GM13977 (cell line): Measurements from ENCODE around the gene TNFRSF6B.
"Not testable (repeated sequence)": the region's sequence is repeated elsewhere in the genome, so short reads cannot be mapped to it uniquely, and the experiment has no call there.

Source experiments
- DNase-seq: peaks from one replicate; pipeline ENCODE4 v3.0.0; 2012; ENCODE audit warnings: low spot score
- in situ Hi-C: fragments of 300-500 bp; cut with MboI; formaldehyde crosslinking; loops from one replicate; pipeline ENCODE4 v1.12.0; 2022; ENCODE audit warnings: low sequenced_read_pairs, low pct_unique_long_range_greater_than_20kb, mixed read lengths, inconsistent platforms; ENCODE audit not compliant: unreplicated experiment
- TF ChIP-seq, protein P1 (sequence below): IDR thresholded peaks from 2 replicates; pipeline ENCODE4 v1.5.1; 2012; ENCODE audit warnings: mild to moderate bottlenecking, control low read depth; ENCODE audit not compliant: insufficient read depth; ENCODE audit errors: extremely low read depth, missing control alignments

Gene TNFRSF6B

DNA sequence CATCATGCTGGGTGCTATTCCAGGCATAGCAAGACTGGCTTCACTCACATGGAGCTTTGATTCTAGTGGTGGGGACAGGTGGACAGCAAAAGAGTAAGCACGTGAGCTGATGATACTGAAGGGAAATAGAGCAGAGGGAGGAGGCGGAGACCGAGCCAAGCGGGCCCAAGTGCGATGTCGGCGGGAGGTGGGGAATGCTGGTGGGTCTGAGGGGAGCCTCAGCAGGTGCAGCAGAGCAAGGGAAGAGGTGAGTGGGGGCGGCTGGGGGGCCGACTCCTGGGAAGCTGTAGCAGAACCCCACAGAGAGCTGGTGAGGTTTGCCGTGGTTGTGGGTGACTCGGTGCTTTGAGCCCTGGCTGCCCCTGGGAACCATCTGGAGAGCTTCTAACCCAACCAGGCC lies 28.1 kb upstream of the TNFRSF6B start:
- TF ChIP-seq, protein P1, sequence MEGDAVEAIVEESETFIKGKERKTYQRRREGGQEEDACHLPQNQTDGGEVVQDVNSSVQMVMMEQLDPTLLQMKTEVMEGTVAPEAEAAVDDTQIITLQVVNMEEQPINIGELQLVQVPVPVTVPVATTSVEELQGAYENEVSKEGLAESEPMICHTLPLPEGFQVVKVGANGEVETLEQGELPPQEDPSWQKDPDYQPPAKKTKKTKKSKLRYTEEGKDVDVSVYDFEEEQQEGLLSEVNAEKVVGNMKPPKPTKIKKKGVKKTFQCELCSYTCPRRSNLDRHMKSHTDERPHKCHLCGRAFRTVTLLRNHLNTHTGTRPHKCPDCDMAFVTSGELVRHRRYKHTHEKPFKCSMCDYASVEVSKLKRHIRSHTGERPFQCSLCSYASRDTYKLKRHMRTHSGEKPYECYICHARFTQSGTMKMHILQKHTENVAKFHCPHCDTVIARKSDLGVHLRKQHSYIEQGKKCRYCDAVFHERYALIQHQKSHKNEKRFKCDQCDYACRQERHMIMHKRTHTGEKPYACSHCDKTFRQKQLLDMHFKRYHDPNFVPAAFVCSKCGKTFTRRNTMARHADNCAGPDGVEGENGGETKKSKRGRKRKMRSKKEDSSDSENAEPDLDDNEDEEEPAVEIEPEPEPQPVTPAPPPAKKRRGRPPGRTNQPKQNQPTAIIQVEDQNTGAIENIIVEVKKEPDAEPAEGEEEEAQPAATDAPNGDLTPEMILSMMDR = no peak
- in situ Hi-C loops = no loop called here
- no peak for DNase-seq

DNA sequence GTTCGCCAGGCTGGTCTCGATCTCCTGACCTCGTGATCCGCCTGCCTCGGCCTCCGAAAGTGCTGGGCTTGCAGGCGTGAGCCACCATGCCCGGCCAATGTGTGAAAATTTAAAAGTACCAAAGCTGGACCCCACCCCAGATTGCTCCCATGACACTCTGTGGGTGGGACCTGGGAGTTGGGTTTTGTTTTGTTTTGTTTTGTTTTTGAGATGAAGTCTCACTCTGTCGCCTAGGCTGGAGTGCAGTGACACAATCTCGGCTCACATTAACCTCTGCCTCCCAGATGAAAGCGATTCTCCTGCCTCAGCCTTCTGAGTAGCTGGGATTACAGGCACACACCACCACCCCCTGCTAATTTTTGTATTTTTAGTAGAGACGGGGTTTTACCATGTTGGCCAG lies 24.8 kb upstream of the TNFRSF6B start:
- not testable (repeated sequence) for DNase-seq

DNA sequence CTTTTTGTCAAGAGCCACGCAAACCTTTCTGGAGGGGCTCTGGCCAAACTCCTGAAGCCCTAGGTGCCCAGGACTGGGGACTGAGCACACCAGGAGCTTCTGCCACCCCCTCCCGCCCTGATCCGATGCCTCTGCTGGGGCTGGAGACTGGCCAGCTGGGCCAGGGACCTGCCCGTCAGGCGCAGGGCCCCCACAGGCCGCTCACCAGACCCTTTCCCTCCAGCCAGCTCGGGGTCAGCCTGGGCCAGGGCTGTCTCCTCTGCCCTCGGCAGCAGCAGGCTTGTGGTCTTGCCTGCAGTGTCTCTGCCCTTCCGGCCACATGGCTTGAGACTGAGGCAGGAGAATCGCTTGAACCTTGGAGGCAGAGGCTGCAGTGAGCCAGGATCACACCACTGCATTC lies 23.8 kb upstream of the TNFRSF6B start:
- TF ChIP-seq, protein P1 = no peak
- in situ Hi-C loops = no loop called here
- DNase-seq = no peak

More for the DNA sequence above, 24.8 kb upstream of the TNFRSF6B start:
- in situ Hi-C loops = not testable (repeated sequence)

DNA sequence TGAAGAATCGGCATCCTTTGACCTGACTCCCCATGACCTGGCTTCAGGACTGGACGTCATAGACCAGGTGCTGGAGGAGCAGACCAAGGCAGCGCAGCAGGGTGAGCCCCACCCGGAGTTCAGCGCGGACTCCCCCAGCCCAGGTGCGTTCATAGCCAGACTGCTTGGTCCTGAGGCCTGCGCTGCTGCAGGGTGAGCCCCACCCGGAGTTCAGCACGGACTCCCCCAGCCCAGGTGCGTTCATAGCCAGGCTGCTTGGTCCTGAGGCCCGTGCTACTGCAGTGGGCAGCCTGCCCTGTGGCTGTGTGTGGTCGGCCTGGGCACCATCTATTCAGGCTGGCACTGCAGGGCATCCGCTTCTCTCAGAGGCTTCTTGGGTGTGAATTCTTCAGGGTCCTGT lies 22.5 kb upstream of the TNFRSF6B start:
- TF ChIP-seq, protein P1 = no peak
- in situ Hi-C loops = no loop called here
- DNase-seq = no peak

DNA sequence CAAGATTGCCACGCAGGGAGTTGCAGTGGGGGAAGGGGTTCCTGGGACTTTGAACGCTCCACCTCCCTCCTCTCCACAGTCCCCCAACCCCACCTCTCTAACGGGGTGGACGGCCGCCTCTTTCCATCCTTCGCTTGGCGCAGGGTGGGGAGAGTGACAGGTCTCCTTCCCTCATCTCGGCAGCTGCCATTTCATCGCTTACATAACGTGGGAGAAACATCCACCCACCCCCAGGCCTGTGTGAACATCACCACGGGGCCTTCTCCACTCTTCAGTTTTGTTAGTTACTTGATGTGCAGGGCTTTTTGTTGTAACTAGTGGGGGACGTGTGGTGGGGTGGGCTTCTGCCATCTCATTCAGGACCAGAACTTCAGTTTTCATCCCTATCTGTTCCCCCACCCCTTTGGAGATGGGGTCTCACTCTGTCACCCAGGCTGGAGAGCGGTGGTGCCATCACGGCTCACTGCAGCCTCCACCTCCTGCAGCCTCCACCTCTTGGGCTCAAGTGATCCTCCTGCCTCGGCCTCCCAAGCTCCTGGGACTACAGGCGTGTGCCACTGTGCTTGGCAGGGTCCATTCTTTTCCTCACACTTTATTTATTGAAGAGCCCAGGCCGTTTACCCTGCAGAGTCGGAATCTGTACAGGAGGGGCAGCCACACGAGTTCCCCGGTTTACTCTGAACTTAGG lies 20.6 kb upstream of the TNFRSF6B start:
- in situ Hi-C loops = no loop called here
- DNase-seq = no peak
- TF ChIP-seq, protein P1 = no peak

DNA sequence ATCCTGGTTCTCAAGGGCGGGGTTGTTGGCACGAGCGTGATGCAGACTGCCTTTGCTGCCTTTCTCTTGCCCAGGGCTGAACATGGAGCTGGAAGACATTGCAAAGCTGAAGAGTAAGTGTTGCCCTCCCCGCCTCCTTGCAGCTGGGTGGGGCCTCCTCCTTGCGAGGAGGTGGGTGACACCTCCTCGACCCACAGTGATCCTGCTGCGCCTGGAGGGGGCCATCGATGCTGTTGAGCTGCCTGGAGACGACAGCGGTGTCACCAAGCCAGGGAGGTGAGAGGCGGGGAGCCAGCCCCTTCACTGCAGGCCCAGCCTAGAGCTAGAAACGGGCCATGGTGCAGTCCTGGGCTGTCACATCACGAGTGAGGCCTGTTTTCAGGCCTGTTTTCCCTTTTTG lies 18.4 kb upstream of the TNFRSF6B start:
- no peak for DNase-seq
- in situ Hi-C loops = no loop called here
- TF ChIP-seq, protein P1 = no peak

DNA sequence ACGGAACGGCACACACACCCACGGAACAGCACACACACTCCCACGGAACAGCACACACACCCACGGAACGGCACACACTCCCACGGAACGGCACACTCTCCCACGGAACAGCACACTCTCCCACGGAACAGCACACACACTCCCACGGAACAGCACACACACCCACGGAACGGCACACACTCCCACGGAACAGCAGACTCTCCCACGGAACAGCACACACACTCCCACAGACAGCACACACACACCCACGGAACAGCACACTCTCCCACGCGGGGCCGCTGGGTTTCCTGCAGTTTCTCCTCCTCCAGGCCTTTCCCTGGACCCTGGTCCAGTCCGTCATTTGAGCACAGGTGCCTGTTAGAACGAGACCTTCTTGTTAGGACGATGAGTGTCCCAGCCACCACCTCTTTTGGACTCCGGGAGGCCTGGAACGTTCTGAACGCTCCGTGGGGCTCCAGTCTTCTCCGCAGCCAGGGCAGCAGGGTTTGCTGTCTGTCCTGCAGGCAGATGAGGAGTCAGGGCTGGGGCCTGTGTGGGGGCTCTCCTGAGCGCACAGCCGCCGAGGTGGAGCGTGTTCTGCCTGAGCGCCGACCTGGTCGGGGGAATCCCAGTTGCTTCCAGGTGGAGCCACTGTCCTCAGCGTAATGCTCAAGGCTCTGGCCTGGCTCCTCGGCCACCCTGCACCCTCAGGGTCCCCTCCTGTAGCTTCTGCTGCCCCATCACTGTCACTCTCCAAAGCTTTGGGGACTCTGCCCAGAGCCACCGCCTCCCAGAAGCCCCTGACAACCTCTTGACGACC lies 17.6 kb upstream of the TNFRSF6B start:
- TF ChIP-seq, protein P1 = no peak
- in situ Hi-C loops = no loop called here
- DNase-seq = no peak
